ENCODE measurements around the gene WDR38. TPM values are rescaled to one million over a fixed set of nuclear protein-coding genes. Genes with fewer than 3 reads are reported as not detected.
A peak's percentile ranks its signal among the peaks of the same experiment; 100 is the strongest.

Gene WDR38
- total RNA-seq, 4 donors from 2014 or later: 0.33 to 1.5 (median 0.79) TPM; not detected in 1

GRCh38 chr9:124828489-124829333 is 24.5 kb upstream of the WDR38 start:
- TF ChIP-seq CTCF (IDR thresholded peaks at IDR 0.05): no peak
- TF ChIP-seq POLR2A (IDR thresholded peaks at IDR 0.05): no peak
- Histone ChIP-seq H3K36me3 (no peaks in the 10 kb centered on the region), H3K27ac (no peak overlapping the region), H3K4me3 (replicated peaks in 1 of 3) (no peak overlapping the region), H3K4me1 (peaks cover 0 to 18% of the 10 kb centered on the region in 2 donors), H3K9me3 (no peaks in the 10 kb centered on the region), H3K27me3 (no peaks in the 10 kb centered on the region)
- intact Hi-C loops (cut with DNase I): no loop called here
- WGBS, 2 donors: 52 to 60% methylated on average over 2 of the region's 2 CpGs
- DNase-seq: no peak

GRCh38 chr9:124829334-124829669 is 24.0 kb upstream of the WDR38 start:
- intact Hi-C loops (cut with DNase I): no loop called here
- H3K9me3 ChIP-seq: no peaks in the 10 kb centered on the region
- H3K4me1 ChIP-seq: peaks cover under 1 to 20% of the 10 kb centered on the region in 2 donors
- H3K27me3 ChIP-seq: no peaks in the 10 kb centered on the region
- no peak overlapping the region for H3K4me3 ChIP-seq (replicated peaks in 1 of 3)
- no peak for DNase-seq
- H3K36me3 ChIP-seq: no peaks in the 10 kb centered on the region
- no peak overlapping the region for H3K27ac ChIP-seq
- WGBS, 2 donors: 43 to 47% methylated on average over 5 of the region's 5 CpGs
- no peak for TF ChIP-seq POLR2A (IDR thresholded peaks at IDR 0.05)
- TF ChIP-seq CTCF (IDR thresholded peaks at IDR 0.05): no peak

GRCh38 chr9:124830593-124830992 is 22.7 kb upstream of the WDR38 start:
- 68 to 72% methylated on average over 4 of the region's 4 CpGs for WGBS, 2 donors

GRCh38 chr9:124831642-124832364 is 21.5 kb upstream of the WDR38 start:
- 77 to 78% methylated on average over 9 of the region's 9 CpGs for WGBS, 2 donors
- no peaks in the 10 kb centered on the region for H3K36me3 ChIP-seq
- H3K9me3 ChIP-seq: no peaks in the 10 kb centered on the region
- TF ChIP-seq POLR2A (IDR thresholded peaks at IDR 0.05) (no peak), CTCF (IDR thresholded peaks at IDR 0.05) (no peak)
- DNase-seq: no peak
- no peak overlapping the region for H3K4me3 ChIP-seq (replicated peaks in 1 of 3)
- H3K27me3 ChIP-seq: no peaks in the 10 kb centered on the region
- intact Hi-C loops (cut with DNase I): no loop called here
- peaks cover 13 to 38% of the 10 kb centered on the region in 2 donors for H3K4me1 ChIP-seq
- H3K27ac ChIP-seq: peak overlapping the region in 2 of 3 donors; percentile 21 to 31

More at GRCh38 chr9:124830593-124830992, 22.7 kb upstream of the WDR38 start:
- Histone ChIP-seq H3K27me3 (no peaks in the 10 kb centered on the region), H3K4me1 (peaks cover 13 to 33% of the 10 kb centered on the region in 2 donors), H3K4me3 (replicated peaks in 1 of 3) (no peak overlapping the region), H3K36me3 (no peaks in the 10 kb centered on the region), H3K27ac (no peak overlapping the region), H3K9me3 (no peaks in the 10 kb centered on the region)
- intact Hi-C loops (cut with DNase I): no loop called here
- TF ChIP-seq CTCF (IDR thresholded peaks at IDR 0.05): no peak
- TF ChIP-seq POLR2A (IDR thresholded peaks at IDR 0.05): no peak
- no peak for DNase-seq

- intact Hi-C loops (cut with DNase I): no loop called here
- H3K9me3 ChIP-seq: no peaks in the 10 kb centered on the region
- H3K4me3 ChIP-seq (replicated peaks in 1 of 3): no peak overlapping the region
- H3K36me3 ChIP-seq: no peaks in the 10 kb centered on the region
- 62 to 72% methylated on average over 7 of the region's 7 CpGs for WGBS, 2 donors
- no peaks in the 10 kb centered on the region for H3K27me3 ChIP-seq
- TF ChIP-seq CTCF (IDR thresholded peaks at IDR 0.05) (no peak), POLR2A (IDR thresholded peaks at IDR 0.05) (no peak)
- H3K4me1 ChIP-seq: peaks cover 13 to 38% of the 10 kb centered on the region in 2 donors
- DNase-seq: peak in 1 of 2 donors; percentile 36
- H3K27ac ChIP-seq: peak overlapping the region; percentile 32 to 87 (median 60)
Measured at GRCh38 chr9:124834591-124834990, 18.7 kb upstream of the WDR38 start.

All from thyroid gland (tissue), 4 donors.